Measurements from ENCODE around the gene PPP1R10. TPM values are rescaled to one million over a fixed set of nuclear protein-coding genes. Genes with fewer than 3 reads are reported as not detected.

PPP1R10 gene
- total and polyA plus RNA-seq, 2 of the 13 experiments (the other 11 are each of a cell fraction or from before 2014, with no cell fraction given): 26.3 to 38.4 TPM

DNA sequence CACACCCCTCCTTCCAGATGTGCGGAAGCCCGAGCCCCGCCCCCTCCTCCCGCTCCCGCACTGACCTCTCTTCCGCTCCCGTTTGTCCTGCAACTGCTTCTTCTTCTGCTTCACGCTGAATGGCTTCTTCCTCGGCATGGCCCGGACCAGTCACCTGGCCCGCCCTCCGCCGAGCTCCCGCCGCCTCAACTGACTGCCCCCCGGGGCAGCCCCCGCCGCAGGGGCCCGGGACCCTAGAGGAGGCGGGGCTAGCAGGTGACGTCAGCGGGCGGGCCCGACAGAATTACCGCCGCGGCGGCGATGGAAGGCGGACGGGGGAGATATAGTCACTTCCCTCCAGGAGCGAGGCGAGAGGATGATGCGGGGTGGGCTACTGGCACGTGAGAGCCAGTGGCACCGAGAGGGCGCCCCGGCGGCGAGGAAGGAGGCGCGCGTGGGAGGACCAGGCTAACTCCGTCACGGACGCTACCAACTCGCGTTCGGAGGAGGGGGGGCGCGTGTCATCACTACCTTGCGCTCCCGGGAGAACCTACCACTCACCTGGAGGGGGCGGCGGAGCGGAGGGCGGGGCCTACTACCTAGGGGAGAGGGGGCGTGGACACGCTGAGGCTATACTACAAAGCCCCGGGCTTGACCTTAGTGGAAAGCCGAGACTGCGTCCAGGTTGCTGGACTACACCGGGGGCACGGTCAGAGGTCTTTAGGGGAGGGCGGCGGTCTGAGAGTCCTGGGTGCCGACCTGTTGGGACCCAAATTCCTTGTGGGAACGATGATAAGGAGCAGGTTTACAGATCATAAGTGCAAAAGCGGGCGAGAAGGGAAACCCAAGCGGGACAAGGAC lies 60.8 kb downstream of the PPP1R10 start, which contains the start of gene GNL1 (continued):
- no peak for TF ChIP-seq ZNF713 (CRISPR knock-in tag; IDR thresholded peaks at IDR 0.05)
- TF ChIP-seq ZNF224 (CRISPR knock-in tag; IDR thresholded peaks at IDR 0.05): no peak
- TF ChIP-seq KMT2A (CRISPR knock-in tag; IDR thresholded peaks at IDR 0.05): no peak
- no peak for TF ChIP-seq AKAP8 (CRISPR knock-in tag; IDR thresholded peaks at IDR 0.05)
- TF ChIP-seq ZNF674 (CRISPR knock-in tag; IDR thresholded peaks at IDR 0.05; ENCODE audit: low read depth): 0 out of 2 replicates have a peak, but pooled peaks have one; percentile 61
- TF ChIP-seq ZNF572 (CRISPR knock-in tag; IDR thresholded peaks at IDR 0.05): 0 out of 2 replicates have a peak, but pooled peaks have one; percentile 50
- peak; percentile 12; the same call in 1 of the 2 replicates for TF ChIP-seq ZBTB1 (CRISPR knock-in tag; IDR thresholded peaks at IDR 0.05; ENCODE audit: borderline replicate concordance)
- TF ChIP-seq KDM2A (CRISPR knock-in tag; IDR thresholded peaks at IDR 0.05; ENCODE audit: borderline replicate concordance, low read depth): peak; percentile 90
- no peak for TF ChIP-seq ZNF552 (CRISPR knock-in tag; IDR thresholded peaks at IDR 0.05; ENCODE audit: borderline replicate concordance)
- TF ChIP-seq ZC3H4 (CRISPR knock-in tag; IDR thresholded peaks at IDR 0.05; ENCODE audit: borderline replicate concordance): no peak
- TF ChIP-seq ZFP36 (IDR thresholded peaks at IDR 0.05; ENCODE audit: borderline replicate concordance, low read depth, low read length, partially characterized antibody): no peak
- TF ChIP-seq SNAPC2 (CRISPR knock-in tag; IDR thresholded peaks at IDR 0.05): peak; percentile 90
- peak; percentile 58; the same call in 1 of the 2 replicates for TF ChIP-seq MYPOP (CRISPR knock-in tag; IDR thresholded peaks at IDR 0.05)
- no peak for TF ChIP-seq ZNF792 (CRISPR knock-in tag; IDR thresholded peaks at IDR 0.05)
- no peak for TF ChIP-seq ZNF839 (CRISPR knock-in tag; IDR thresholded peaks at IDR 0.05; ENCODE audit: borderline replicate concordance)
- no peak for TF ChIP-seq SNRNP70 (IDR thresholded peaks at IDR 0.05; ENCODE audit: low read depth, low read length)
- 0 out of 2 replicates have a peak, but pooled peaks have one; percentile 45 for TF ChIP-seq BRF2 (CRISPR knock-in tag; IDR thresholded peaks at IDR 0.05)
- TF ChIP-seq BRCA1 (CRISPR knock-in tag; IDR thresholded peaks at IDR 0.05): 0 out of 2 replicates have a peak, but pooled peaks have one; percentile 78
- peak; percentile 82 for TF ChIP-seq ZEB1 (IDR thresholded peaks at IDR 0.05; ENCODE audit: insufficient replicate concordance, low read depth)
- peak; percentile 58; the same call in 1 of the 2 replicates for TF ChIP-seq ZNF724P (CRISPR knock-in tag; IDR thresholded peaks at IDR 0.05; ENCODE audit: borderline replicate concordance)
- peak; percentile 51; the same call in 1 of the 2 replicates for TF ChIP-seq KMT2B (CRISPR knock-in tag; IDR thresholded peaks at IDR 0.05)
- no peak for TF ChIP-seq ZNF678 (CRISPR knock-in tag; IDR thresholded peaks at IDR 0.05)
- TF ChIP-seq SETDB1 (CRISPR knock-in tag; IDR thresholded peaks at IDR 0.05; ENCODE audit: borderline replicate concordance): no peak
- no peak for TF ChIP-seq ZNF850 (CRISPR knock-in tag; conservative IDR thresholded peaks at IDR 0.05)
- TF ChIP-seq TFDP2 (CRISPR knock-in tag; IDR thresholded peaks at IDR 0.05): peak; percentile 51; the same call in 1 of the 2 replicates
- no peak for TF ChIP-seq SNAPC5 (CRISPR knock-in tag; IDR thresholded peaks at IDR 0.05; ENCODE audit: borderline replicate concordance)
- peak; percentile 91; the same call in 1 of the 2 replicates for TF ChIP-seq ZC3H13 (CRISPR knock-in tag; IDR thresholded peaks at IDR 0.05)
